HG03378 (cell line): ENCODE data around the gene HSD17B12.

Experiments used
- ATAC-seq: cut with Tn5 transposase; IDR thresholded peaks from one replicate; pipeline ENCODE4 v1.9.1; 2021; ENCODE audit warnings: mild to moderate bottlenecking, moderate library complexity; ENCODE audit not compliant: unreplicated experiment

Gene HSD17B12

DNA sequence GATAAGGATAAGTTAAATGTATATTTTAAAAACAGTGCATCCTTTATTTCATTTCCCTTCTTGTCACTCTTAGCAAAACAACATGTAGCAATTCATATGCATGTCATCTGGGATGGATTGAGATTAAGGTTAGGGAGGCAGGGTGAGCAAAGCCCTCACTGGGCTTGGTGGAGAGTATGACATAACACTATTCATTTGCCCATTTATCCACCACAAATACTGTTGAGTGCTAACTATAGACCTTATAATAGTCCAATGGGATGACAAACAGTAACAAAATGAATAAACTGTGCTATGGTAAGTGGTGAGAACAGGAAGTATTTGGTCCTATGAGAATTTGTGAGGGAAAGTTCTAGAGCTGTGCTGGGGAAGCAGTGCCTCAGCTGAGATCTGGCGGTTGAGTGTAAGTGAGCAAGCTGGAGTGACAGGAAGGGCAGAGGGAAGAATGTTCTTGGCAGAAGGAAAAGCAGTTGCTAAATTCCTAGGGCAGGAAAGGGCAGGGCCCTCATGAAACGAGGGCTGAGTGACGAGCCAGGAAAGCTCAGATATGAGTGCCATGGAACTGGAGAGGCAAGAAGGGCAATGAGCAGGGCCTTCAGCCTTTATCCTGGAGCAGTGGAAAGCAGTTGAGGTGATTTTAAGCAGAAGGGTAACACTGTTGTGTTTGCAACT, 6.7 kb downstream of the HSD17B12 start:
- no peak for ATAC-seq

DNA sequence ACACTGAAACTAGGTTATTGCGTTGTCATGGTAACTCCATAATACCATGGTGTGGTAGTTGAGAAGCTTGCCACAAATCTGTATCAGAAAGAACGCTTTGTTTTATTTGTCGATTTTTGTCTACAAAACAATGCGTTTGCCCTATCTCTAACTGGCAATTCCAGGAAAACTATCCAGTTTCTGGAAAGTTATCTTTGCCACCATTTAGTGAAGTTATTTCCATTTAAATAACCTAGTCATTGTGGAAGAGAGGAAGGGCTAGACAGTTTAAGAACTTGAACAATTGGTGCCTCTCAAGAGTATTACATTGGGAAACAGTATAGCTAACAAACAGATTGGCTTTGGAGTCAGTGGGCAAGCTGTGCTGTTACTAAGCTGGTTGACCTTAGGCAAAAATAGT, 7.9 kb downstream of the HSD17B12 start:
- no peak for ATAC-seq

GRCh38 chr11:43689167-43689566, 8.6 kb downstream of the HSD17B12 start:
- ATAC-seq = no peak

- no peak for ATAC-seq
Observed at GRCh38 chr11:43690929-43691725, 10.6 kb downstream of the HSD17B12 start.

- no peak for ATAC-seq
Observed at GRCh38 chr11:43691806-43692205, 11.3 kb downstream of the HSD17B12 start.

DNA sequence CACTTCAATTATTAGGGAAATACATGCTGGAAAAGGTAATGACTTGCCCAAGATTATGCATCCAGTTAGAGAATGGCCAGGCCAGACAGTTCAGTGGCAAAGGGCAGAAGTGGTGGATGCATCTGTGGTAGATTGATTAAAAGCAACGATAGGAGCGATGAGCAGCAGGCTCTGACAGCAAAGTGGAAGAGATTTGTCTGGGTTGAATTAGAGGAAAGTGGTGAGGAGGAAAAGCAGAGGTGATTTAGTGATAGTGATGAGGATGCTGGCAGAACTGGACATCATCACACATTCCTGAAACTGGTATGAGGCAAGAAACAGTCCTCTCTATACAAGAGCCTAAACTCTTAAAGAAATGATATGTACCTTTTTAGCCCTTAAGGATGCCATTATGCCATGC, 12.5 kb downstream of the HSD17B12 start:
- no peak for ATAC-seq

DNA sequence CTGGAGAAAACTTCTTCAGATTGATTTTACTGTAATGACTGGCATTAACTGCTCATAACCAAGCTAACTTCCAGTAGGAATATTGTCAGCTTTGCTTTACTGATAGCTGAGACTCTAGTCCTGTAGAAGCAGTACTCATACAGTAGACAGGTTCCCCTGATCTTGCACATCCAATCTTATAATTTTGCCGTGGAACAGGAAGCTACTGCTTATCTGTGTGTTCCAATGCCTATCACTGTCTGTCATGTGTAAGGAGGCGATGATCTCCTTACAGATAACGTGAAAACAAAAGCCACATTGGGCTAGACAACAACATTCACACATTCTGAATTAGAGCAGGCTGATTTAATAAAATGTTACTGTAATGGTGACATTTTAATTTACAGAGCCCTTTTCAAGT, 13.2 kb downstream of the HSD17B12 start:
- no peak for ATAC-seq

- ATAC-seq = peak; percentile 74
Observed at GRCh38 chr11:43694477-43694876, 13.9 kb downstream of the HSD17B12 start.

DNA sequence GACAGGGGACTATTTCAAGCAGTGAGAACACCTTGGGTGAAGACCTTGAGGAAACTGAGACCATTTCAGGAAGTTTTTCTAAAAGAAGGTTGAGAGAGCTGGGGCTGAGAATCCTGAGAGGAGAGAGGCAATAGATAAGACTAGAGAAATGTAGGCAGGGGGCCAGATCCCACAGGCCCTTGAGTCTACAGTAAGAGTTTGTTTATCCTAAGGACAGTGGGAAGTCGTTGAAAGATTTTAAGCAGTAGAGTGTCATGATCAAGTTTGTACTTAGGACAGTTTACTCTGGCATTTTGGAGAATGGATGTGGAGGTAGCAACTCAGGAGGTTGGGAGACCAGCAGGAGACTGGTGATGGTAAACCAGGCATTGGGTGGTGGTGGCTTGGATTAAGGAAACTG, 17.1 kb downstream of the HSD17B12 start:
- ATAC-seq = no peak

GRCh38 chr11:43699870-43700269, 19.3 kb downstream of the HSD17B12 start:
- no peak for ATAC-seq

GRCh38 chr11:43706631-43707030, 26.1 kb downstream of the HSD17B12 start:
- no peak for ATAC-seq

DNA sequence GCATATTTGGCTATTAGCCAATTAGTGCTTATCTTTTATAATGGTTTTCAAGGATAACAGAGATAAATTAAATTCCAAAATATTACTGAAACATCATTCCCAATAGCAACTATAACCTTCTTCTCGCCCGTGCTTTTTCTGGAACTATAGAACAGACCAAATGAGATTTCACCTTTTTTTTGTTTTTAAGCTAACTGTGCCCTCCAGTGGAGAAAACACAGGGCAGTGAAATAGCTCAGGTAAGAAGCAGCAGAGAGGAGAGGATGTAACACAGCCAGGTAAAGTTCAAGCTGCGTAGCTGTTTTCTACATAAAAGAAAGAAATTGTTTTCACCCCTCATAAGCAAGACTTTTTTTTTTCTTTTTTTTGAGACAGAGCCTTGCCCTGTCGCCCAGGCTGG, 28.2 kb downstream of the HSD17B12 start:
- ATAC-seq = no peak

- no peak for ATAC-seq
Observed at GRCh38 chr11:43709689-43710088, 29.2 kb downstream of the HSD17B12 start.

DNA sequence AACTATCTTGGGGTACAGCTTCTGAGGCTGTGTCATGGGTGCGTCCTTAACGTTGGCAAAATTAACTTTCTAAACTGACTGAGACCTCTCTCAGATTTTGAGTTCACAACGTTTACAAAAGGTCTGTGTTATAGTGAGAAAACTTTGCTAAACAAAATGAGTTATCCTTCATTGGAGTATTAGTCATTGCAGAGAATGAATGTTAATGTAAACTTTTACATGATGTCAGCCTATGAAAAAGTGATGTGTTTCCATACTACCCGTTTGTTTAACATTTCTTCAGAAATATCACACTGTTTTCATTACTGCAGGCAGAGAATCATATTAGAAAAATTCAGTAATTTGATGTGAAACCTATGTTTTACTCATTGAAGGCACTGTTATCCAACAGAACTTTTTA, 32.1 kb downstream of the HSD17B12 start:
- no peak for ATAC-seq

GRCh38 chr11:43718373-43718772, 37.8 kb downstream of the HSD17B12 start:
- ATAC-seq = no peak

DNA sequence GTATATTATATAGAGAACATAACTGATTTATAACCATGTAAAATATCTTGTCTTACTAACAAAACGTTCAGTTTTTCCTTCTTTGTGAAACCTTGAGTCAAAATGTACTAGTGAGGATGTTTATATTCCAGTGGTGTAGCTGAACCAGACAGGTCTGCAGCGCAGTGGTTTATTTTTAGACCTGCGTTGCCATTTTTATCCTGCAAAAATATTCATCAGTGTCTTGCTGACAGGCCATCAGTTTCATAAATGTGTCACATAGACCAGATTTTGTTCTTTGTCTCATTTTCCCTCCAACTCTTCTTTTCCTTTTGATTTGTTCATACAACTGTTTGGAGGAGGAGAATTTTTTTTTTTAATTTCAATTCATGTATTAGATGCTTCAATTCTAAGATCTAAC, 43.1 kb downstream of the HSD17B12 start:
- no peak for ATAC-seq

DNA sequence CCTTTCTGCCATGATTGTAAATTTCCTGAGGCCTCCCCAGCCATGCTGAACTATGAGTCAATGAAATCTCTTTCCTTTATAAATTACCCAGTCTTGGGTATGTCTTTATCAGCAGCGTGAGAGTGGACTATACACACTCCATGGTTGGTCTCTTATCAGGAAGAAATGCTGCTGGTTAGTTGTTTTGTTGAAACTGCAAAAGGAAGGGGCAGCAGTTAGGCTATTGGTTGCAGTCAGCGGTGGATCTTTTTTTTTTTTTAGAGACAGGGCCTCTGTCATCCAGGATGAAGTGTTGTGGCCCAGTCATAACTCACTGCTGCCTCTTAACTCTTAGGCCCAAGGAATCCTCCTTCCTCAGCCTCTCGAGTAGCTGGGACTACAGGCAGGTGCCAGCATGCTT, 51.7 kb downstream of the HSD17B12 start:
- ATAC-seq = no peak

DNA sequence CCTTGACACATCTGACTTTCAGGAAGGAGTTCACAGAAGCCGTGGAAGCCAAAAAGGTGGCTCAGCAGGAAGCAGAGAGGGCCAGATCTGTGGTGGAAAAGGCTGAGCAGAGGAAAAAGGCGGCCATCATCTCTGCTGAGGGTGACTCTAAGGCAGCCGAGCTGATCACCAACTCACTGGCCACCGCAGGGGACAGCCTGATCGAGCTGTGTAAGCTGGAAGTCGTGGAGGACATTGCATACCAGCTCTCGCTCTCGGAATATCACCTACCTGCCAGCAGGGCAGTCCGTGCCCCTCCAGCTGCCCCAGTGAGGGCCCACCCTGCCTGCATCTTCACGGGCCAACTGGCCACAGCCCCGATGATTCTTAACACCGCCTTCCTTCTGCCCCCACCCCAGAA, 53.7 kb downstream of the HSD17B12 start:
- no peak for ATAC-seq

GRCh38 chr11:43735115-43735514, 54.6 kb downstream of the HSD17B12 start:
- no peak for ATAC-seq

GRCh38 chr11:43735961-43736360, 55.4 kb downstream of the HSD17B12 start:
- no peak for ATAC-seq

DNA sequence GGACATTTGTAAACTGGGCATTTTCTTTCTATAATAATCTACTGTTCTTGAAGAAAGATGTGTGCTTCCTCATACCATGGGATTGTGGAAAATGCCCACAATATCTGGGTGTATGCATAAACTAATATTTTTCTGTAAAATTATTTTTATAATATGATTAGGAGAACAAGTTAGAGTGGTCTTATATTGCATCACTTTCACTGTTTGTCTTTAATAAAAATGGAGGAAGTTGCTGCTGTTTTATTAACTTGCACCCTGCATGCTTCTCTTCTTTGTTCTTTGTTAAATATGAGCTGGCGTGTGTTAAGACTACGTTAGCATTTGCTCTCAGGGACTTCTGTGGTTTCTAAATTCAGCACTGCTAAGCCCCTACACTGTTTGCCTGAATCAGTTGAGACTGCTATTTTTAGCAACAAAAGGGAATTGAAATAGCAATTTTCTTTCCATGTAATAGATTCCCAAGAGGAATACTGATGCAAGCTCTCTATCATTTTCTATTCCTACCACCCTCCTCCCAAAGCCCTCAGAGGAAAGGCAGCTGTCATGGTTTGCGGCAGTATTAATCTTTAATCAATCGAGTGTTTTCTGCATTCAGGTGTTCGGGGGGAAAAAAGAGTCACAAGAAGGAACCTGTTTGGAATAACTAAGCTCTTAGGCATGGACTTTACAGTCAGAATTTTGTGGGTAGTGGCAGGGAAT, 56.1 kb downstream of the HSD17B12 start:
- ATAC-seq = no peak

- ATAC-seq = no peak
Observed at GRCh38 chr11:43737201-43737590, 56.7 kb downstream of the HSD17B12 start.
